ENCODE measurements around the gene INPP5F. TPM values are rescaled to one million over a fixed set of nuclear protein-coding genes. Genes with fewer than 3 reads are reported as not detected.

Gene INPP5F
- total and polyA plus RNA-seq, 4 donors, result 5.6 to 22.9 (median 10.1) TPM

DNA sequence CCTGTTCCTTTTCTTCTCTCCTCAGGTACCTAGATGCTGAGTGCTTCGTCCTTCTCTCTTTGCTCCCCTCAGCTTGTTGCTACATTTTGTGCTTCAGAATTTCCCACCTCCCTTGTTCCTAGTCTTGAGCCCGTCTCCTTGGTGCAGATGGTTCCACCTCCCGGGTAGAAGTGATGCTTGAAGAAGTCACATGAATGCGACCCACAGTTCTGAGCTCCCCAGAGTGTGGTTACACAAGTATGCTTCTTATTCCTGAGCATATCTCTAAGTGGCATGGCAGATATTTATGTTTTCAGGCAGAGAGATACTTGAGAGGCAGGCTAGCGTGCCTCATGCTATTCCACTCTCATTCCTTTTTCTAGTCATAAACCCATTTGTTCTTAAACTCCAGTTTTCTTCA, 34.0 kb downstream of the INPP5F start:
- H3K36me3 ChIP-seq (ENCODE audit: control insufficient read depth in 4 of 4, insufficient read depth in 4 of 4, low read length in 4 of 4), result no peaks in the 10 kb centered on the region
- peak overlapping the region in 1 of 2 donors; percentile 37 for H3K27ac ChIP-seq (ENCODE audit: low read depth in 1 of 2, low read length in 1 of 2)
- H3K4me1 ChIP-seq (ENCODE audit: control insufficient read depth in 5 of 5, insufficient read depth in 5 of 5, low read length in 5 of 5), result peaks cover 0 to 1% (median 0%) of the 10 kb centered on the region in 5 donors
- TF ChIP-seq, protein P1, sequence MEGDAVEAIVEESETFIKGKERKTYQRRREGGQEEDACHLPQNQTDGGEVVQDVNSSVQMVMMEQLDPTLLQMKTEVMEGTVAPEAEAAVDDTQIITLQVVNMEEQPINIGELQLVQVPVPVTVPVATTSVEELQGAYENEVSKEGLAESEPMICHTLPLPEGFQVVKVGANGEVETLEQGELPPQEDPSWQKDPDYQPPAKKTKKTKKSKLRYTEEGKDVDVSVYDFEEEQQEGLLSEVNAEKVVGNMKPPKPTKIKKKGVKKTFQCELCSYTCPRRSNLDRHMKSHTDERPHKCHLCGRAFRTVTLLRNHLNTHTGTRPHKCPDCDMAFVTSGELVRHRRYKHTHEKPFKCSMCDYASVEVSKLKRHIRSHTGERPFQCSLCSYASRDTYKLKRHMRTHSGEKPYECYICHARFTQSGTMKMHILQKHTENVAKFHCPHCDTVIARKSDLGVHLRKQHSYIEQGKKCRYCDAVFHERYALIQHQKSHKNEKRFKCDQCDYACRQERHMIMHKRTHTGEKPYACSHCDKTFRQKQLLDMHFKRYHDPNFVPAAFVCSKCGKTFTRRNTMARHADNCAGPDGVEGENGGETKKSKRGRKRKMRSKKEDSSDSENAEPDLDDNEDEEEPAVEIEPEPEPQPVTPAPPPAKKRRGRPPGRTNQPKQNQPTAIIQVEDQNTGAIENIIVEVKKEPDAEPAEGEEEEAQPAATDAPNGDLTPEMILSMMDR (IDR thresholded peaks at IDR 0.05; ENCODE audit: control extremely low read depth, extremely low read depth), result no peak
- DNase-seq (peak in 2 of 3 donors; percentile 20 to 49), ATAC-seq (ENCODE audit: insufficient read depth, low FRiP score) (no peak)
- H3K9ac ChIP-seq (ENCODE audit: insufficient read depth in 1 of 2, low read length in 2 of 2), result no peak overlapping the region
- no peak overlapping the region for H3K4me3 ChIP-seq
- H3K9me3 ChIP-seq (ENCODE audit: control insufficient read depth in 4 of 4, insufficient read depth in 3 of 4, low read length in 3 of 4), result no peaks in the 10 kb centered on the region
- 76 to 86% methylated on average over 5 of the region's 5 CpGs for WGBS, 2 donors
- H3K27me3 ChIP-seq (ENCODE audit: control insufficient read depth in 3 of 3, insufficient read depth in 3 of 3, low read length in 2 of 3), result no peaks in the 10 kb centered on the region

DNA sequence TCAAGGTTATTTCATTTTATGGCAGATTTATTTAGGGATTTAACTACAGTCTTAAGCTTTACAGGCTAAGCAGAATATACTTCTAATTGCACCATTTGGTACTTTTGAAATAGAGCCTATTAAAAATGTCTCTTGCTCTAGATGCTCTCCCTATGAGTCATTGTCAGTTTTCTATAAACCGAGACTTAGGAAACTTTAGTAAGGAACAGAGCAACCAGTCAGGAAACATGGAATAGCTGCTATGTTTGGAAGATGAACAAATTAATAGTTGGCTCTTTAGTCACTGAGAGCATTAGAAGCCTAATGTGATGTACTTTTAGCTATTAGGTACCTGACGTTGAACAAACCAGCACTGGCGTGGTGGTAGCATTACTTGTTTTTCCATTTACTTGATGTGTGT, 35.3 kb downstream of the INPP5F start:
- Histone ChIP-seq H3K27me3 (ENCODE audit: control insufficient read depth in 3 of 3, insufficient read depth in 3 of 3, low read length in 2 of 3) (no peaks in the 10 kb centered on the region), H3K9me3 (ENCODE audit: control insufficient read depth in 4 of 4, insufficient read depth in 3 of 4, low read length in 3 of 4) (no peaks in the 10 kb centered on the region), H3K27ac (ENCODE audit: low read depth in 1 of 2, low read length in 1 of 2) (no peak overlapping the region), H3K36me3 (ENCODE audit: control insufficient read depth in 4 of 4, insufficient read depth in 4 of 4, low read length in 4 of 4) (no peaks in the 10 kb centered on the region), H3K4me1 (ENCODE audit: control insufficient read depth in 5 of 5, insufficient read depth in 5 of 5, low read length in 5 of 5) (no peaks in the 10 kb centered on the region), H3K4me3 (no peak overlapping the region), H3K9ac (ENCODE audit: insufficient read depth in 1 of 2, low read length in 2 of 2) (no peak overlapping the region)
- DNase-seq, result no peak
- TF ChIP-seq, protein P1 (IDR thresholded peaks at IDR 0.05; ENCODE audit: control extremely low read depth, extremely low read depth), result no peak
- ATAC-seq (ENCODE audit: insufficient read depth, low FRiP score), result peak; percentile 32
- WGBS, 2 donors, result 81 to 86% methylated on average over 3 of the region's 3 CpGs

DNA sequence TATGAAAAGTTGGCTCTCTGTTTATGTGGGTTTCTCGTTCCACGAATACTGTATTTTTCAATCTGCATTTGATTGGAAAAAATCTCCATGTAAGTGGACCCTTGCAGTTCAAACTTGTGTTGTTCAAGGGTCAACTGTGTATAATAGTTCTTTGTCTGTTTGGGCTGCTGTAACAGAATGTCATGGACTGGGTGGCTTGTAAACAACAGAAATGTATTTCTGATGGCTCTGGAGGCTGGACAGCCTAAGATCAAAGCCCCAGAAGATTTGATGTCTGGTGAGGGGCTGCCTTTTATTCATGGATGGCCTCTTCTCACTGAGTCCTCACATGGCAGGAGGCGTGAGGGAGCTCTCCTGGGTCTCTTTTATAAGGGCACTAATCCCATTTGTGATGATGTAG, 36.2 kb downstream of the INPP5F start:
- Histone ChIP-seq H3K4me1 (ENCODE audit: control insufficient read depth in 5 of 5, insufficient read depth in 5 of 5, low read length in 5 of 5) (no peaks in the 10 kb centered on the region), H3K9ac (ENCODE audit: insufficient read depth in 1 of 2, low read length in 2 of 2) (no peak overlapping the region), H3K9me3 (ENCODE audit: control insufficient read depth in 4 of 4, insufficient read depth in 3 of 4, low read length in 3 of 4) (no peaks in the 10 kb centered on the region), H3K27me3 (ENCODE audit: control insufficient read depth in 3 of 3, insufficient read depth in 3 of 3, low read length in 2 of 3) (no peaks in the 10 kb centered on the region), H3K4me3 (no peak overlapping the region), H3K36me3 (ENCODE audit: control insufficient read depth in 4 of 4, insufficient read depth in 4 of 4, low read length in 4 of 4) (no peaks in the 10 kb centered on the region), H3K27ac (ENCODE audit: low read depth in 1 of 2, low read length in 1 of 2) (no peak overlapping the region)
- WGBS, 2 donors, result 95 to 97% methylated on average over 3 of the region's 3 CpGs
- ATAC-seq (ENCODE audit: insufficient read depth, low FRiP score) (no peak), DNase-seq (no peak)
- TF ChIP-seq, protein P1 (IDR thresholded peaks at IDR 0.05; ENCODE audit: control extremely low read depth, extremely low read depth), result no peak
